ENCODE measurements around the gene INPP4A.
"Not testable (repeated sequence)": the region's sequence is repeated elsewhere in the genome, so short reads cannot be mapped to it uniquely, and the experiment has no call there.

INPP4A gene

GRCh38 chr2:98569915-98570314 is 125.3 kb downstream of the INPP4A start:
- DNase-seq = no peak

GRCh38 chr2:98570356-98570755 is 125.7 kb downstream of the INPP4A start:
- no peak for DNase-seq

GRCh38 chr2:98571121-98571701 is 126.6 kb downstream of the INPP4A start:
- no peak for DNase-seq

- DNase-seq = no peak
Observed at GRCh38 chr2:98571796-98572195, 127.1 kb downstream of the INPP4A start.

GRCh38 chr2:98572211-98572610 is 127.6 kb downstream of the INPP4A start:
- no peak for DNase-seq

GRCh38 chr2:98572676-98573075 is 128.0 kb downstream of the INPP4A start:
- no peak for DNase-seq

- no peak for DNase-seq
Observed at GRCh38 chr2:98573426-98573825, 128.8 kb downstream of the INPP4A start.

- DNase-seq = no peak
Observed at GRCh38 chr2:98576666-98577312, 132.1 kb downstream of the INPP4A start.

GRCh38 chr2:98577313-98577712 is 132.7 kb downstream of the INPP4A start:
- DNase-seq = no peak

GRCh38 chr2:98578231-98578630 is 133.6 kb downstream of the INPP4A start:
- no peak for DNase-seq

GRCh38 chr2:98579926-98580325 is 135.3 kb downstream of the INPP4A start:
- no peak for DNase-seq

GRCh38 chr2:98580656-98581284 is 136.1 kb downstream of the INPP4A start:
- no peak for DNase-seq

- no peak for DNase-seq
Observed at GRCh38 chr2:98582523-98582922, 137.9 kb downstream of the INPP4A start.

- DNase-seq = no peak
Observed at GRCh38 chr2:98583276-98583675, 138.6 kb downstream of the INPP4A start.

GRCh38 chr2:98583816-98584618 is 139.4 kb downstream of the INPP4A start:
- no peak for DNase-seq

- no peak for DNase-seq
Observed at GRCh38 chr2:98585386-98585785, 140.7 kb downstream of the INPP4A start.

- DNase-seq = no peak
Observed at GRCh38 chr2:98586551-98587140, 142.0 kb downstream of the INPP4A start.

- no peak for DNase-seq
Observed at GRCh38 chr2:98588880-98589431, 144.3 kb downstream of the INPP4A start.

- DNase-seq = no peak
Observed at GRCh38 chr2:98589489-98589888, 144.8 kb downstream of the INPP4A start.

- no peak for DNase-seq
Observed at GRCh38 chr2:98592565-98592964, 147.9 kb downstream of the INPP4A start.

GRCh38 chr2:98594665-98595064 is 150.0 kb downstream of the INPP4A start:
- not testable (repeated sequence) for DNase-seq

GRCh38 chr2:98598781-98599428 is 154.2 kb downstream of the INPP4A start:
- DNase-seq = no peak

All from NCI-H1694 (cell line).